ENCODE data around the gene ETV3L. TPM values are rescaled to one million over a fixed set of nuclear protein-coding genes. Genes with fewer than 3 reads are reported as not detected.

Gene ETV3L
- total RNA-seq, 1 experiment from 2014 or later: not detected

- peaks cover 3% of the 10 kb centered on the region; the same call in 1 of the 2 replicates for H3K27me3 ChIP-seq (ENCODE audit: insufficient read depth, low read length)
- H3K4me3 ChIP-seq (replicated peaks in 1 of 2; ENCODE audit: low read depth in 1 of 2, low read length in 2 of 2): no peak overlapping the region
- peaks cover 0 to 2% of the 10 kb centered on the region in 2 experiments; a peak in 1 of 4 replicates for H3K36me3 ChIP-seq (ENCODE audit: control insufficient read depth in 1 of 2, insufficient read depth in 2 of 2, low read length in 2 of 2)
- BruUV-seq (replicated peaks): no TSS peak
- ATAC-seq (no peak), DNase-seq (ENCODE audit: low read depth, low spot score) (no peak)
- TF ChIP-seq MAX (IDR thresholded peaks at IDR 0.05) (no peak), TCF7L2 (IDR thresholded peaks at IDR 0.05; ENCODE audit: borderline replicate concordance, extremely low read depth, insufficient read depth, insufficient read length) (no peak), CTCF (IDR thresholded peaks at IDR 0.05 in 2 of 3, conservative IDR thresholded peaks at IDR 0.05 in 1 of 3; ENCODE audit: borderline replicate concordance in 1 of 3, insufficient read depth in 1 of 3, low read depth in 2 of 3, low read length in 2 of 3) (no peak), CBX3 (IDR thresholded peaks at IDR 0.05; ENCODE audit: low read depth) (no peak), YY1 (IDR thresholded peaks at IDR 0.05; ENCODE audit: extremely low read depth, insufficient replicate concordance, low read depth, low read length) (no peak), ZBTB33 (IDR thresholded peaks at IDR 0.05; ENCODE audit: extremely low read depth, insufficient replicate concordance, low read length) (no peak)
- H3K79me2 ChIP-seq (ENCODE audit: insufficient read depth, low read length): no peaks in the 10 kb centered on the region; the same call in 1 of the 2 replicates
- H3K9me3 ChIP-seq (ENCODE audit: control insufficient read depth in 1 of 2, insufficient read depth in 1 of 2, low read depth in 1 of 2, low read length in 2 of 2): no peaks in the 10 kb centered on the region
- RAD21 ChIA-PET (ENCODE audit: low non-redundant PET in 1 of 2, low total read pairs in 2 of 2, uncharacterized antibody in 2 of 2, unreplicated experiment in 2 of 2): no interaction called here
- H3K27ac ChIP-seq (ENCODE audit: low read depth, low read length): no peak overlapping the region
- no peak overlapping the region for H3K4me2 ChIP-seq (ENCODE audit: low read length)
- H3K4me1 ChIP-seq (ENCODE audit: control insufficient read depth in 1 of 2, insufficient read depth in 2 of 2, low read length in 2 of 2): no peaks in the 10 kb centered on the region
- no peaks in the 10 kb centered on the region for H4K20me1 ChIP-seq (ENCODE audit: insufficient read depth)
- H3K9ac ChIP-seq (ENCODE audit: low read length): no peak overlapping the region
- H3K9me2 ChIP-seq (ENCODE audit: insufficient read depth): no peaks in the 10 kb centered on the region
- CTCF ChIA-PET: no interaction called here
- intact Hi-C loops (cut with micrococcal nuclease): no loop called here
- no peak overlapping the region for H2AFZ ChIP-seq (ENCODE audit: low read depth, low read length, poor library complexity, severe bottlenecking)
- POLR2A ChIA-PET: no interaction called here
Observed at GRCh38 chr1:157117527-157118057, 18.0 kb upstream of the ETV3L start.

Data from HCT116 (cell line).